Stimulated activated CD4-positive, alpha-beta T cell treated with anti-CD3 and anti-CD28 coated beads, Interleukin-15, amount 100 ng/mL, for 1 hour (primary cell): ENCODE data around the gene ALOX12B.
"Not testable (repeated sequence)": the region's sequence is repeated elsewhere in the genome, so short reads cannot be mapped to it uniquely, and the experiment has no call there.

Experiments used
- DNase-seq, 2 donors: peaks; one replicate each; pipeline ENCODE4 v3.0.0-alpha.2; 2020; ENCODE audit warnings: low read depth in 1 of 2, low spot score in 1 of 2

Gene ALOX12B

GRCh38 chr17:8118769-8119580 lies 31.5 kb upstream of the ALOX12B start:
- peak; percentile 73 to 81 for DNase-seq

DNA sequence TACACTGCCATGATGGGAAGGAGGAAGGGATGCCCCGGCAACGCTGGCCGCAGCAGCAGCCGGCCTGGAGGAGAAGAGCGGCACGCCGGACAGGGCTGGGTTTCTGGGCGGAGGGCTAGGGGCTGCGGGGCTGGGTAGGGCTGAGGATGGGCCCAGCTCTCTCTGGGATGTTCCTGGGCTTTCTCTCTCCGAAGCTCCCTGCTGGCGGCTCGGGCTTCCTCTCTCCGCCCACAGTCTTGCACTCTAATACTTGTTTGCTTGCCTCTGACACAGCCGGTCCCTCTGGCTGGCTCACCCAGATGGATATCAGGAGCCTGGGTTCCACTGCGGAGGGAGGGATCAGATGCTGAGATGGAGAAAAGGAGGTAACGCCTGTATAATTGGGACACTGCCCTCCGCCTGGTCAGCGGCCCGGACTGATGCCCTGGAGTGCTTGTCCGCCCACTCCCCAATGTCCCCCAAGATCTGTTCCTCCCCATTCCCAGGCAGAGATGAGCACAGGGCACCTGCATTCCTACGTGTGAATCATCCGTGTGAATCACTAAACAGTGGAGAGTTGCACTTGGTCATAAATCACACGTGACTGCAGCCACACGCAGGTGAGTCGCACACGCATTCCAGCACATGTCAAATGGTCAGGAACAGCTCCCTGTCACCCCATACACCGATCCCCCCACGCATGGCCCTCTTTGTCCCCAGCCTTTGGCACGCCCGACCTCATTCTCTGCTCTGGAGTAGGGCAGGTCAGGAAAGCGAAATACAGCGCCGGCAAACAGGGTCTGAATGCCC lies 30.7 kb upstream of the ALOX12B start, which contains the start of gene ALOXE3:
TSS of gene ALOXE3 (minus strand) at position 535 of the 789 bp plus-strand sequence. CDS start at position 11, 524 bp downstream.
- no peak for DNase-seq

GRCh38 chr17:8117367-8117979 lies 30.0 kb upstream of the ALOX12B start:
- no peak for DNase-seq

- DNase-seq, result no peak
Measured at GRCh38 chr17:8116776-8117175, 29.3 kb upstream of the ALOX12B start.

- no peak for DNase-seq
Measured at GRCh38 chr17:8110907-8111306, 23.4 kb upstream of the ALOX12B start.

DNA sequence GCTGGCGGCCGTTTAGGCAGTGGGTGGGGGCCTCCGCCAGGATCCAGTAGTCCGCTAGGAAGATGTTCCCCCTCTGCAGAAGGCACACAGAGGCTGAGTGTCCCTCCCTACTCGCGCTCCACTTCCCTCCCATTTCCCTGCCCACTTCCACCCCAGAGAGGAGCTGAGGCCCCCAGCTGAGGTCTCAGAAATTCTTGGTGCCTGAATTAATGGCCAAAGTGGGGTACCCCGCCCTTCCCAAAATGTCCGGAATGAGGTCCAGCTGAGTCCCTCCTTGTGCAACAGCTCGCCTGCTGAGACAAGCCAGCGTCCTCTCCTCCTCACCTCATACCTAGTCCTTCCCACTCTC lies 22.9 kb upstream of the ALOX12B start:
- no peak for DNase-seq

GRCh38 chr17:8109661-8110455 lies 22.3 kb upstream of the ALOX12B start:
- DNase-seq, result peak; percentile 77

DNA sequence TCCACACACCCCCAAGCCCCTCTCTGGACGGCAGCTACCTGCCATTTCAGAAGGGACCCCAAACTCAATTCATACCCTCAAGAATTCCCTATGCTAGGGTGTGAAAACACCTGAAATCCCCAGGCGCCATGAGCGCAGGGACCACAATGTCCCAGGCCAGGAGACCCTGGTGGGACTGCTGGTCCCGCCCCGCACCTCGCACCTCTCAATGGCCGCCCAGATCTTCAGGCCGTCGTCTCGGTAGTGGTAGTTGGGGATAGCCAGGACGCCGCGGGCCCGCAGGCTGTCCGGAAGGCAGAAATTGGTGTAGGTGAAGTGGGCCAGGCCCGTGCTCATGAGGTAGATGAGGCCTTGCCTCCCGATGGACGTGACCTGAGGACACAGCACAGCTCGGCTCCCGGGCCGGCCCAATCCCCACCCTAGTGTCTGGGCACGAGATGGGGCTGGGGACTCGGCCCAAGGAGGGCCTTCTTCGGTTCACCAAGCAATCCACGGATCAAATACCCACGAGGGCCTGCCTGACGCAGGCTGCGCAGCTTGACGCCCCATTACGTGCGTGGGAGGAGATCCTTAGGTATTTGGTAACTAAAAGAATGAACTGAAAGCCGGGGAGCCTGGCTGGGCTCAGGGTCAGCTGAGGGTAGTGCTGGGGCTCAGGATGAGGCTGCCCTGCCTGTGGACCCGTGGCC lies 21.6 kb upstream of the ALOX12B start:
- no peak for DNase-seq

DNA sequence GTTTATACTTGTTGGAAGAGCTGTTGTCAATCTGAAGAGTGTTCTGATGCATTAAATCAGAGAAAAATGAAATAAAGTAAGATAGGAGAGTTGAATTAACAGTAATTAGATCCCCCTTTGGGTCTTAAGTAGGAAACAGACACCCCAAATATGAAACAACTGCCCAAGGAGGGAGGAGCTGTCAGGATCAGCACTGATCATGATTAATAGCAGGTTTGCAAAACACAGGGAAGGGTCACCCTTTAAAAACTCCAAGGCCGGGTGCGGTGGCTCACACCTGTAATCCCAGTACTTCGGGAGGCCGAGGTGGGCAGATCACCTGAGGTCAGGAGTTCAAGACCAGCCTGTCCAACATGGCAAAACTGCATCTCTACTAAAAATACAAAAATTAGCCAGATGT lies 19.5 kb upstream of the ALOX12B start:
- DNase-seq, result not testable (repeated sequence)

- no peak for DNase-seq
Measured at GRCh38 chr17:8105957-8106398, 18.5 kb upstream of the ALOX12B start.

- no peak for DNase-seq
Measured at GRCh38 chr17:8104911-8105310, 17.4 kb upstream of the ALOX12B start.

GRCh38 chr17:8103549-8103948 lies 16.0 kb upstream of the ALOX12B start:
- no peak for DNase-seq

- DNase-seq, result no peak
Measured at GRCh38 chr17:8101721-8102120, 14.2 kb upstream of the ALOX12B start.

DNA sequence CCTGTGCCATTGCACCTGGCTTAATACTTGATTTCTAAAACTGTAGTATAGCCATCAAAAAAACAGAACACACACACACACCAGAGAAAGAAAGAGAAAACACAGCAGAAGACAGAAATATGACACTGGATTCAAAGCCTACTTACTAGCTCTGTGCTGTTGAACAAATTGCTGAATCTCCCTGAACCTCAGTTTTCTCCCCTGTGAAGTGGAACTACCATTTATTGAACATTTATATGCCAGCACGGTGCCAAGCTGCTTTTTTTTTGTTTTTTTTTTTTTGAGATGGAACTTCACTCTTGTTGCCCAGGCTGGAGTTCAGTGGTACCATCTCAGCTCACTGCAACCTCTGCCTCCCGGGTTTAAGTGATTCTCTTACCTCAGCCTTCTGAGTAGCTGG lies 13.2 kb upstream of the ALOX12B start:
- no peak for DNase-seq

GRCh38 chr17:8100111-8100510 lies 12.6 kb upstream of the ALOX12B start:
- no peak for DNase-seq

DNA sequence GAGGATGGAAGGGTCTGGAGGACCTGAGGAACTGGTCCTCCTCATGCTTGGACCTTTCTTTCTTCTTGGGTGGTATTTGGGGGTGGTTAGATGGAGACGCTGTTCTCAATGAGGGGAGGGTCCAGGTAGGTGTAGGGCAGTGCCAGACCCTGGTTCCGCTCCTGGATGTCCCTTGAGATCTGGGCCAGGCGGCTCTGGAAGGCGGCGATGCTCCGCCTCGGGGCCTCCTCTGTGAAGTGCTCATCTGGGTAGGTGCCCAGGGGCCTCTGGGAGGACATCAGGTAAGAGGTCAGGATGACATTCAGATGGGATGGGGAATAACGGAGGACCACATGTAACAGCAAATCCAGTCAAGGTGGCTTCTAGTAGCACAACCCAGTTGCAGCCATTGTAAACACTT lies 9.0 kb upstream of the ALOX12B start:
- no peak for DNase-seq

DNA sequence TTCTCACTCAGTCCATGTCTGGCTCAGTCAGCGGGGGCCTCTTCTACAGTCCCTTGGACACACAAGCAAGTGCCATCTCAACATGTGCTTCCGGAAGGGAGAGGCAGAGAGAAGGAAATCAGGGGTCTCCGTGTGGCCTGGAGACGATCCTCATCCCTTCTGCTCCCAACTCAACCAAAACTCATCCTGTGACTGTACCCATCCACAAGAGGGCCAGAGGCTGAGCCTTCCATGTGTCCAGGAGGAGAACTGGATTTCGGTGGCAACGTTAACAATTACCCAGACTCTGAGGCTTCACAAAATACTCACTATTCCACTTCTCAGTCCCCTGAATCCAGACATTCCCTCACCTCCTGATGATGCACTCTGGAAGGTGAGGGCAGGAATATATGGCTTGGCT lies 7.8 kb upstream of the ALOX12B start:
- no peak for DNase-seq

- DNase-seq, result no peak
Measured at GRCh38 chr17:8091033-8091687, 3.6 kb upstream of the ALOX12B start.

- DNase-seq, result no peak
Measured at GRCh38 chr17:8089728-8090127, 2.2 kb upstream of the ALOX12B start.

DNA sequence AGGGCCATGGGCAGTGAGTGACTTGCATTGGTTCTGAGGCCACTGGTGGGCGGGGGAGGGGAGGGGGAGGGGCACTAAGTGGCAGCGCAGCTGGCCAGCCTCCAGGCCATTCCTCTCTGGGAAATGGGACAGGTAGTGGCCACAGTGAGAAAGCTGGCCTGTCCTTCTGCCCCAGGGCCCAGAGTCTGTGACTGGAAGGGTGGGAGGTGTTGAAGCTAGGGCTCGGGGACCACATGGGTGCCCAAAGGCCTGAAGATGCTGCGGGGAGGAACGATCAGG lies 375 bp upstream of the ALOX12B start:
- DNase-seq, result no peak
